NCI-H748 (cell line): ENCODE data around the gene AFDN.

ENCODE experiments used
- DNase-seq: peaks from one replicate; lab custom pipeline; 2025; ENCODE audit not compliant: unreplicated experiment; lab: John Stamatoyannopoulos, UW

AFDN gene

GRCh38 chr6:167838207-167838748 is 11.6 kb downstream of the AFDN start:
- DNase-seq, result no peak

GRCh38 chr6:167839343-167839742 is 12.6 kb downstream of the AFDN start:
- DNase-seq, result no peak

- no peak for DNase-seq
These were observed 13.0 kb downstream of the AFDN start for GRCh38 chr6:167839755-167840154.

GRCh38 chr6:167840160-167840525 is 13.4 kb downstream of the AFDN start:
- DNase-seq, result no peak

GRCh38 chr6:167840526-167841179 is 13.9 kb downstream of the AFDN start:
- no peak for DNase-seq

- DNase-seq, result no peak
These were observed 15.3 kb downstream of the AFDN start for GRCh38 chr6:167841981-167842380.

- no peak for DNase-seq
These were observed 15.7 kb downstream of the AFDN start for GRCh38 chr6:167842457-167842856.

GRCh38 chr6:167843023-167843422 is 16.3 kb downstream of the AFDN start:
- no peak for DNase-seq

GRCh38 chr6:167845856-167846255 is 19.1 kb downstream of the AFDN start:
- DNase-seq, result no peak

GRCh38 chr6:167846997-167847606 is 20.4 kb downstream of the AFDN start:
- no peak for DNase-seq

GRCh38 chr6:167847936-167848335 is 21.2 kb downstream of the AFDN start:
- no peak for DNase-seq

GRCh38 chr6:167848783-167849182 is 22.1 kb downstream of the AFDN start:
- DNase-seq, result no peak

GRCh38 chr6:167849846-167850459 is 23.2 kb downstream of the AFDN start:
- DNase-seq, result no peak

GRCh38 chr6:167850782-167851181 is 24.1 kb downstream of the AFDN start:
- DNase-seq, result no peak

GRCh38 chr6:167851370-167851952 is 24.8 kb downstream of the AFDN start:
- no peak for DNase-seq

GRCh38 chr6:167855825-167856425 is 29.2 kb downstream of the AFDN start:
- DNase-seq, result no peak

GRCh38 chr6:167856474-167856873 is 29.8 kb downstream of the AFDN start:
- DNase-seq, result no peak

GRCh38 chr6:167856999-167857660 is 30.4 kb downstream of the AFDN start:
- DNase-seq, result no peak

- no peak for DNase-seq
These were observed 31.4 kb downstream of the AFDN start for GRCh38 chr6:167858086-167858591.

- no peak for DNase-seq
These were observed 32.3 kb downstream of the AFDN start for GRCh38 chr6:167858842-167859664.
